HG03060 (cell line): ENCODE measurements around the gene SEMA4D.

Source experiments
- ATAC-seq: cut with Tn5 transposase; IDR thresholded peaks from one replicate; pipeline ENCODE4 v1.9.1; 2021; ENCODE audit warnings: low read depth, moderate number of reproducible peaks; ENCODE audit not compliant: unreplicated experiment

SEMA4D gene

DNA sequence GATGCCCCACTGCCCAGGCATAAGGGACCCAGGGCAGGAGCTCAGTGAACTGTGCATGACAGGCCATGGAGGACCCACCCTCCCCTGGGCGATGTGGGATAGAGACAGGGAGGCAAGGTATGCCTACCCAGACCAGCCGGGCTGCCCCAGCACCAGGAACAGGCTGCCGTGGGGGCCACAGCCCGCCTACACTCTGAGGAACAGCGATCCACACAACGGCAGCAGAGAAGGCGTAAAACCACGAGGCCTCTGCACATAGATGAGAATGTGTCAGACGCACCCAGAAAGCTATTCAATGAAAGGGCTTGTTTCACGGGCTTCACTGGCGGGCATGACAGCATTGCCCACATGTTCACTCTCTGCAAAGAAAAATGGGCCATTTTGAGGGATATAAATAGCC, 49.5 kb downstream of the SEMA4D start:
- no peak for ATAC-seq

GRCh38 chr9:89447416-89447815, 50.5 kb downstream of the SEMA4D start:
- ATAC-seq = no peak

- ATAC-seq = no peak
Observed at GRCh38 chr9:89446961-89447310, 51.0 kb downstream of the SEMA4D start.

DNA sequence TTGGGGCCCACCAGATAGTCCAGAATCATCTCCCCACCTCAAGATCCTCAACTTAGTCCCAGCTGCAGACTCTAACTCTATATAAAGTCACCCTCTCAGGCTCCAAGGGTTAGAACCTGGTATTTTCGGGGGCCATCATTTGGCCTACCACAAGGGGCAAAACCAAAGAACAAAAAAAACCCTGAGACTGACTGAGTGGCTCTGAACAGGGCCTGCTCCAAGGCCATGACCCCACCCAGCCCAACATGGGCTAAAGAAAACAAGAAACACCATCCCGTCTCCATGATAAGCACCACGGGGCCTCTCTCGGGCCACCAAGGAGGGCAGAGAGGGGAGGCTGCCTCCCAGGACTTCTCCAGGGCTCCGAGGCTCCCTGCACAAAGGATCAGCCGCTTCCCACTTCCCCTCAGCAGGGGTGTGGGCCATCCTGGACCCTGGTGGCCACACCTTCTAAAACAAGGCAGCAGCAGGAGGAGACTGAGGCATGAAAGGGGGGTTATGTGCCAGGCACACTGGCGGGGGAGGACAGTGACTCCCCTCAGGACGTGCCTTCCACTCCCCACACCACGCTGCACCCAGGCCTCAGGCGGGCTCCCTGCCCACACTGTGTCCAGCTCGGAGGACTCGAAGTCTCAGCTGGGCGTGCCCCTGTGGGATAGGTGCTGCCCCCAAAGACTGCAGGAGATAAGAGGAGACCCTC, 51.5 kb downstream of the SEMA4D start:
- no peak for ATAC-seq

DNA sequence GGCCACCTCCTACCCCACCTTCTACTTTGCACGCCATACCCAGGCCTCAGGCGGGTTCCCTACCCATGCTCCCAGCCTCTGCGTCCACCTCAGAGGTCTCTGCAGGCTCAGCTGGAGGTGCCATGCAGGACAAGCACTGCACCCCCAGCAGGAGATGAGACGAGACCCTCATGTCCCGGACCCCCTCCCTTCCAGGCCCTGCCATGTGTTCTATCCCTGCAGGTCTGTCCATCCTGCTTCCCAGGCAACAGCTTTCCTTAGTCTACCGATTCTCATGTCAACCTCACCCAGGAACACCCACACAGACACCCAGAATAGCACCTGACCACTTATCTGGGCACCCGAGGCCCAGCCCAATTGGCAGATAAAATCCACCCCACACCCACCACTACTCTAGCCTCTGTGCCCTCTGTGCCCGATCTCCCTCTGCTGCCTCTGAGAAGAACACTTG, 52.1 kb downstream of the SEMA4D start:
- ATAC-seq = no peak

- no peak for ATAC-seq
Observed at GRCh38 chr9:89444925-89445765, 52.8 kb downstream of the SEMA4D start.

DNA sequence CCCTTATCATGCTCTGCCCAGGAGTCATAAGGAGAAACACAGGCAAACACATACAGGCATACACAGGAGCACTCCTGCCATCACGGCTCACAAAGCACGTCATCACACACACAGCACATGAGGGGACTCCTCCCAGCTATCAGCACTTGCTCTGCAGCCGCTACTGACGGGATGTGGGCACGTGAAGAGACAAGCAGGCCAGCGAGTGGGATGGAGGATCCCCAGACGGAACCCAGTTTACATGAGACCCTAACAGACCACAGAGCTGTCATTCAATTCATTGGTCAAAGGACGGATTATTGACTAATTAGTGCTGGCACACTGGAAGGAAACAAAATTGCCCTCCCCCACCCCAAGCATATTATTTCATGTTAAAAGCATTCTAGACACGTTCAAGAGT, 53.6 kb downstream of the SEMA4D start:
- ATAC-seq = no peak

DNA sequence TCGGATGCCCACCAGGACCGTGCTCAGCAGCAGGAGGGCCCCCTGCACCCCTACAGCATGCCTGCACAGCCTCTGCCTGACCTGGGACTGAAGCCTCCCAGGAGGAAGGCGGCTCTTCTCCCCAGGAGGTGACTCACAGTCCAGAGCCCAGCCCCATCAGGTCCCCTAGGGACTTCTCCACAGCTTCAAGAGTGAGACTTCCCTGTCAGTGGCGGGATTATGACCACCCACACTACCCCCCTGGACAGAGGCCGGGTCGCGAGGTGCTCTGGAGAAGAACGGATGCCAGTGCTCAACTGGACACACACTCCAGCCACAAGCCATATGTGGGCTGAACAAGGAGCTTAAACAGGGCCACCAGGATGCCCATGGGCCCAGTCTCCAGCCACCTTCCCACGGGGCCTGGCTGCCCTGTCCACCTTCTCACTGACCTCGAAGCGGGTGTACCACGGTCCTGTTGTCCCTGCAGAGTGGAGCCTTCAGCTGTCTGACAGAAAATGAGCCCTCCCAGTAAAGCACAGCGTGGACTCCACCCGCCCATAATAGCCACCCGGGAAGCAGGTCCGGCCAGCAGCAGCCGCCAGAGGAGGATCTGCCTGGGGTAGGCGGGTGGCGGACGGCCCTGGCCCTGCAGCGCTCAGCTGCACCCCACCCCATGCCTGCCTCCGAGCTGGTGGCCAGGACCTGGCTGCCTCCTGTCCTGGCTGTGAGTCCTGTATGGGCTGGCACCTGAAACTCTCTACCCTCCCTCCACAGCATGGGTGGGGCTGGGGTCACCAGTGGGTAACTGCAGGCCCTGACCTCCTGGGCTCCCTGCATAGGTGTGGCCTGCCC, 54.7 kb downstream of the SEMA4D start:
- peak; percentile 48 for ATAC-seq

- peak; percentile 7 for ATAC-seq
Observed at GRCh38 chr9:89442501-89442978, 55.4 kb downstream of the SEMA4D start.

- ATAC-seq = no peak
Observed at GRCh38 chr9:89441986-89442385, 55.9 kb downstream of the SEMA4D start.

DNA sequence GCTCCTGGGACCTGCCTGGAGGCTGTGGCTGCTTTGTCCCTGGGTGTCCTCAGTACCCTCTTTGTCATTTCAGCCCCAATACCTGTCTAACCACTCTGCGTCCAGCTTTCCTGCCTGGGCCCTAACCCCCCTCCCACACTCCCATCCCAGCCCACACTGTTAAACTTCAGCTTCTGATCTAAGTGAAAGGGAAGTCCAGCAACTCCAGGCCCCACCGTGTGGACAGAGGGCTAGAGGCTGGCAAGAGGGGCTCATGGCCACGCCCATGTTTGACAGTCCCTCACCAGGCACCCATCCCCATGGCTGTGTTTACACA, 56.3 kb downstream of the SEMA4D start:
- no peak for ATAC-seq

DNA sequence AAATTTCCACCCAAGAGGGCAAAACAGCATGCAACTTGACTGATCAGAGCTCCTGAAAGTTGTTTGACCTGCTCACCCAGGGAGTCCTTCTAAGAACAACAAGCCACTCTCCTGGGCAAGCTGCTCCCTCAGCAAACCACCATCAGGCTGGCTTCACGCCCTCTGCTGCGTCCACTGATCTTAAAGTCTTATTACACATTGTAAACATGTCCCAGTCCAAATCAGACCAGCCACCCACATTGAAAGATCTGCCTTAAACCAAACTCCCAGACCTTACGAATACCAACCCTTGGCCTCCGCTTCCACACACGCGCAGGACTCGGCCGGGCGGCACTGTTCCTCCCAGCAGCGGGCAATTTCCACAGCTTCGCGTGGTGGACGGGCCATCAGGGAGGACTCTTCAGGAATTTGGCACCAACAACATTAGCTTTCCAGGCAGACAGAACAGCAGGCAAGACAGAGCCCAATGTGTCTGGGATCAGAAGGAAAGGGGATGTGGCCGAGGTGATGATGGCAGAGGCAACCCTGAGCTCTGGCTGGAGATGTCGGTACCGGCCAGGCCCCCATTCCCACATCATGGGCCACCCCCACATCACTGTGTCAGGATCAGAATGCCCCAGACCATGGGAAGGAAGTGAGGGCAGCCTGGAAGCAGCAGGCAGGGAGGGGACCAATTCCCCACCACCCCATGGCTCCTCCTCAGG, 56.8 kb downstream of the SEMA4D start:
- no peak for ATAC-seq

DNA sequence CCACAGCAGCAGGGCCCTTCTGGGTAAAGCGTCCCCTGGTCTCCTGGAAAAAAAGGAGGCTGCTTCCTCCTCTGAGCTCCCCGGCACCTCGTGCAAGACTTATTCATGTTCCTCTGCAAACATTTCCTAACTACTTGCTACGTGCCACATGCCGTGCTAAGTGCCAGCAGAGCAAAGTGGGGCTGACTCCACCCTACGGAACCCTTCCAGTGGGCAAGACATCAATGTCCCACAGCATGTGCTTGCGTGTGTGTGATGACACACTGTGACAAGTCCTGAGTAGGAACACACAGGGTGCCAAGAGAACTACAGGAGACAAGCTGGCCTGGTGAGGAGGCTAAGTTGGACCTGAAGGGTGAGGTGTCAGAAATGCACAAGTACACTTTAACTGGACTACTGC, 57.4 kb downstream of the SEMA4D start:
- ATAC-seq = no peak

- ATAC-seq = no peak
Observed at GRCh38 chr9:89440046-89440445, 57.9 kb downstream of the SEMA4D start.

DNA sequence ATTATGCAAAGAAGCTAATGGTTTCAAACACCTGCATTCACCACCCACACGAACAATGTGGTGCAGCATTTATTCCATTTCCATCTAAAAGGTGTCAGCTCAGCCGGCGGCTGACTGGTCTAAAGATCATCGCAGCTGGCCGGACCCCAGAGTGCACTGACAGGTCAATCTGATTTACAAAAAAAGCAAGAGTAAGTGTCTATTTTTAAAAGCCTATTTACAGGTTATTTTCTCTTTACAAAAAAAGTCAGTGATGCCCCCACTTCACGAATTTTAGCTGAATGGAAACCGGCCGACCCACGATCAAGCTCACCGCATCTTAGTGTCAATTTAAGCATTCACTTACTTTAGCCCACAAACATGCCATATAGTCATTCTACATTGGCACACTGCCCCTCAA, 58.3 kb downstream of the SEMA4D start:
- no peak for ATAC-seq

GRCh38 chr9:89438194-89438593, 59.7 kb downstream of the SEMA4D start:
- ATAC-seq = no peak

GRCh38 chr9:89437772-89438171, 60.1 kb downstream of the SEMA4D start:
- no peak for ATAC-seq

GRCh38 chr9:89436963-89437625, 60.8 kb downstream of the SEMA4D start:
- no peak for ATAC-seq

DNA sequence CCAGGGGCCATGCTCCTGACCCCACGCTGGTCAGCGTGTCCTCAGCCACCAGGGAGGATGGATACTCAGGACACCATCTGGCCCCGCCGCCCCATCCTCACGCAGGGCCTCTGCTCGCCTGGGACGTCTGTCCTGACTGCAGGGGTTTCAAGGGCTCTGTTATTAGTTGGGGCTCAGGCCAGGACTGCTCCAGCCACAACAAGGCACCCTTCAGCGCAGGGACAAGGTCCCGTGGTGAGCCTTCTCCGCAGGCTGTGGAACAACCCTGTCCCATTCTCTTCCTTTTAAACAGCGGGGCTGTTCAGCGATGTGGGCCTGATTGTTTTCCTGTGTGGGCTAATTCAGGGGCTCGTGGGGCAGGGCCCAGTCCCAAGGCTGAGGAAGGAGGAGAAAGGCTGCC, 61.6 kb downstream of the SEMA4D start:
- no peak for ATAC-seq
